ENCODE results near the gene ACSL3. TPM values are rescaled to one million over a fixed set of nuclear protein-coding genes. Genes with fewer than 3 reads are reported as not detected.

The ACSL3 gene
- total RNA-seq, 1 experiment from 2014 or later = 236 TPM

DNA sequence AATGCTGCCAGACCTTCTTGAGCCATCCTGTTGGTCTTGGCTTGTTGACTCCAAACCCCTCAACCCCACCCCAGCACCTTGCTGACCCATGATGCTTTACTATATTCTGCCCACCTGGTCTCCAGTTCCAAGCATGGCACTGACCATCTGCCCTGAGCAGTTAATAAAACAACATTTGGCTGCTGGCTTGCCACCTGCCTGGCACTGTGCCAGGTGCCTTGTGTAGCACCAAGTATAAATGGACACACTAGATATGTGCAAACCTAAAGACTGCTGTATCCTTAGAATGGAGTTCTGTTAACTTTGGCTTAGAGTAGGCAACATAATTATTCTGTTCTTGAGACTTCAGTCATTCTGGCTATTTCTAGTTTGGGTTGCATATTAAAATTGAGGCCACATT, 91.4 kb downstream of the ACSL3 start:
- Histone ChIP-seq H3K9me3 (ENCODE audit: low read length) (no peaks in the 10 kb centered on the region), H3K9me2 (replicated peaks; ENCODE audit: low read length) (no peaks in the 10 kb centered on the region), H3K4me3 (ENCODE audit: low read length) (no peak overlapping the region), H3K27ac (ENCODE audit: low read length) (no peak overlapping the region), H3K79me2 (ENCODE audit: low read length) (no peaks in the 10 kb centered on the region), H3K36me3 (ENCODE audit: low read depth, low read length) (no peaks in the 10 kb centered on the region), H3K4me2 (ENCODE audit: low read length) (no peak overlapping the region), H3K9ac (ENCODE audit: low read length) (no peak overlapping the region), H3K4me1 (ENCODE audit: insufficient read depth, low read length) (no peaks in the 10 kb centered on the region), H2AFZ (ENCODE audit: low read length) (no peak overlapping the region), H3K27me3 (ENCODE audit: low read length) (no peaks in the 10 kb centered on the region), H4K20me1 (ENCODE audit: low read length) (no peaks in the 10 kb centered on the region), H3F3A (ENCODE audit: low read length, unreplicated experiment) (no peaks in the 10 kb centered on the region)
- intact Hi-C loops (cut with micrococcal nuclease) = no loop called here
- ChIA-PET POLR2A (ENCODE audit: unreplicated experiment) (no interaction called here), CTCF (no interaction called here)
- TF ChIP-seq EZH2phosphoT487 (IDR thresholded peaks at IDR 0.05; ENCODE audit: borderline replicate concordance, low read length) (no peak), EZH2 (IDR thresholded peaks at IDR 0.05; ENCODE audit: low read length, unreplicated experiment) (no peak)
- TF ChIP-seq, protein P1, sequence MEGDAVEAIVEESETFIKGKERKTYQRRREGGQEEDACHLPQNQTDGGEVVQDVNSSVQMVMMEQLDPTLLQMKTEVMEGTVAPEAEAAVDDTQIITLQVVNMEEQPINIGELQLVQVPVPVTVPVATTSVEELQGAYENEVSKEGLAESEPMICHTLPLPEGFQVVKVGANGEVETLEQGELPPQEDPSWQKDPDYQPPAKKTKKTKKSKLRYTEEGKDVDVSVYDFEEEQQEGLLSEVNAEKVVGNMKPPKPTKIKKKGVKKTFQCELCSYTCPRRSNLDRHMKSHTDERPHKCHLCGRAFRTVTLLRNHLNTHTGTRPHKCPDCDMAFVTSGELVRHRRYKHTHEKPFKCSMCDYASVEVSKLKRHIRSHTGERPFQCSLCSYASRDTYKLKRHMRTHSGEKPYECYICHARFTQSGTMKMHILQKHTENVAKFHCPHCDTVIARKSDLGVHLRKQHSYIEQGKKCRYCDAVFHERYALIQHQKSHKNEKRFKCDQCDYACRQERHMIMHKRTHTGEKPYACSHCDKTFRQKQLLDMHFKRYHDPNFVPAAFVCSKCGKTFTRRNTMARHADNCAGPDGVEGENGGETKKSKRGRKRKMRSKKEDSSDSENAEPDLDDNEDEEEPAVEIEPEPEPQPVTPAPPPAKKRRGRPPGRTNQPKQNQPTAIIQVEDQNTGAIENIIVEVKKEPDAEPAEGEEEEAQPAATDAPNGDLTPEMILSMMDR (conservative IDR thresholded peaks at IDR 0.05; ENCODE audit: low read depth, low read length) = no peak
- ATAC-seq (no peak), DNase-seq (no peak)
- no TSS peak for BruUV-seq (replicated peaks)

DNA sequence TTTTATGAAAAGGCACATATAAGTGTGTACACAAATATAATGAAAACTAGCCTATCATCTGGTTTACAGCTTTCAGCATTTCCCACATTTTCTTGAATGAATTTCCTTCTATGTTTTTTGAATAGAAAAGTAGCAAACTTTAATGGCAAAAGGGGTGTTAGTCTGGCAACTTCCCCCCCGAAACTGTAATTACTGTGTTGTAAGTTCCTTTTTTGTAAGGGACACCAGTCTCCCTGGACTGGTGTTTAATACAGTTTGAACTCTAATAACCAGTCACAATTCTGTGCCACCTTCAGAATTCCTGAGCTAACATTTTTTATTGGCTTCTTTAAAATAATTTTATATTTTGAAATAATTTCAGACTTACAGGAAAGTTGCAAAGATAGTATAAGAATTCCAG, 94.2 kb downstream of the ACSL3 start:
- DNase-seq (no peak), ATAC-seq (no peak)
- H3K4me3 ChIP-seq (ENCODE audit: low read length) = no peak overlapping the region
- ChIA-PET CTCF (interaction anchor here (0.6 to 0.7 kb wide), 2 partner anchors 24 to 157 kb away, joined by 3 to 4 read pairs; no protein-coding TSS in a partner anchor), POLR2A (ENCODE audit: unreplicated experiment) (no interaction called here)
- no peak overlapping the region for H3K9ac ChIP-seq (ENCODE audit: low read length)
- H4K20me1 ChIP-seq (ENCODE audit: low read length) = no peaks in the 10 kb centered on the region
- TF ChIP-seq EZH2phosphoT487 (IDR thresholded peaks at IDR 0.05; ENCODE audit: borderline replicate concordance, low read length) (no peak), EZH2 (IDR thresholded peaks at IDR 0.05; ENCODE audit: low read length, unreplicated experiment) (no peak)
- TF ChIP-seq, protein P1 (conservative IDR thresholded peaks at IDR 0.05; ENCODE audit: low read depth, low read length) = no peak
- BruUV-seq (replicated peaks) = no TSS peak
- no peaks in the 10 kb centered on the region for H3K9me2 ChIP-seq (replicated peaks; ENCODE audit: low read length)
- H3K36me3 ChIP-seq (ENCODE audit: low read depth, low read length) = no peaks in the 10 kb centered on the region
- H3K27me3 ChIP-seq (ENCODE audit: low read length) = no peaks in the 10 kb centered on the region
- no peaks in the 10 kb centered on the region for H3K9me3 ChIP-seq (ENCODE audit: low read length)
- H3K4me2 ChIP-seq (ENCODE audit: low read length) = no peak overlapping the region
- intact Hi-C loops (cut with micrococcal nuclease) = loop anchor here (5.0 kb wide), 1 partner anchor 263 kb away; no protein-coding TSS in a partner anchor
- no peak overlapping the region for H2AFZ ChIP-seq (ENCODE audit: low read length)
- no peak overlapping the region for H3K27ac ChIP-seq (ENCODE audit: low read length)
- H3K79me2 ChIP-seq (ENCODE audit: low read length) = no peaks in the 10 kb centered on the region
- no peaks in the 10 kb centered on the region for H3F3A ChIP-seq (ENCODE audit: low read length, unreplicated experiment)
- H3K4me1 ChIP-seq (ENCODE audit: insufficient read depth, low read length) = peaks cover 15% of the 10 kb centered on the region

DNA sequence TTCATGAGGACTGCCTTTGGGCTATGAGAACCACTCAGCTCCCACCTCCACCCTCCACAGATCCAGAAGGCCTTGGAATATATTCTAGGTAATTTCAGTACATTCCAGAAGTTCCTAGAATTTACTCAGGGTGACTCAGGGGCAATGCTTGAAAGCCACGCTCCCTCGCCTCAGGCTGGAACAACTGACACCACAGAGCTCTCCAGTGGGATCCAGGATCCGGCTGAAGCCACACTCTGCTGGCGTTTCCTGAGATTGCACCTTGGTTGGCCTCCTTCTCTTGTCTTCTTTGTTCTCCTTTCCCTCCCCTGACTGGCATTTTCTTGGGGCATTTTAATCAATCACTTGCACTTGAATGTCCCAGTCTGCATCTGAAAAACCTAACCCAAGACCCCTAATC, 98.5 kb downstream of the ACSL3 start:
- DNase-seq = peak; percentile 96
- peak overlapping the region; percentile 46 for H2AFZ ChIP-seq (ENCODE audit: low read length)
- ATAC-seq = peak; percentile 97
- no TSS peak for BruUV-seq (replicated peaks)
- peaks cover 15% of the 10 kb centered on the region for H3K4me1 ChIP-seq (ENCODE audit: insufficient read depth, low read length)
- H3K4me3 ChIP-seq (ENCODE audit: low read length) = no peak overlapping the region
- H3F3A ChIP-seq (ENCODE audit: low read length, unreplicated experiment) = no peaks in the 10 kb centered on the region
- H3K9me3 ChIP-seq (ENCODE audit: low read length) = no peaks in the 10 kb centered on the region
- H3K4me2 ChIP-seq (ENCODE audit: low read length) = peak overlapping the region; percentile 13
- no peaks in the 10 kb centered on the region for H3K36me3 ChIP-seq (ENCODE audit: low read depth, low read length)
- 0 out of 2 replicates have a peak overlapping the region, but pooled peaks have one; percentile 4 for H3K27ac ChIP-seq (ENCODE audit: low read length)
- ChIA-PET POLR2A (ENCODE audit: unreplicated experiment) (no interaction called here), CTCF (interaction anchor here (0.7 to 1.3 kb wide), 4 partner anchors 20 to 250 kb away, joined by 3 to 6 read pairs (median 4); no protein-coding TSS in a partner anchor)
- no peak overlapping the region for H3K9ac ChIP-seq (ENCODE audit: low read length)
- intact Hi-C loops (cut with micrococcal nuclease) = loop anchor here (1.0 to 5.0 kb wide), 2 partner anchors 44 to 267 kb away; no protein-coding TSS in a partner anchor
- TF ChIP-seq, protein P1 (conservative IDR thresholded peaks at IDR 0.05; ENCODE audit: low read depth, low read length) = peak; percentile 64
- TF ChIP-seq EZH2phosphoT487 (IDR thresholded peaks at IDR 0.05; ENCODE audit: borderline replicate concordance, low read length) = no peak
- TF ChIP-seq EZH2 (IDR thresholded peaks at IDR 0.05; ENCODE audit: low read length, unreplicated experiment) = no peak
- no peaks in the 10 kb centered on the region for H3K79me2 ChIP-seq (ENCODE audit: low read length)
- H3K9me2 ChIP-seq (replicated peaks; ENCODE audit: low read length) = no peaks in the 10 kb centered on the region
- no peaks in the 10 kb centered on the region for H3K27me3 ChIP-seq (ENCODE audit: low read length)
- no peaks in the 10 kb centered on the region for H4K20me1 ChIP-seq (ENCODE audit: low read length)
